ENCODE measurements around the gene TOR4A. TPM values are rescaled to one million over a fixed set of nuclear protein-coding genes. Genes with fewer than 3 reads are reported as not detected.

The TOR4A gene
- total and polyA plus RNA-seq, 9 of the 15 experiments (the other 6 are each of a cell fraction or from before 2014, with no cell fraction given), result 3.9 to 49.2 (median 8.8) TPM

DNA sequence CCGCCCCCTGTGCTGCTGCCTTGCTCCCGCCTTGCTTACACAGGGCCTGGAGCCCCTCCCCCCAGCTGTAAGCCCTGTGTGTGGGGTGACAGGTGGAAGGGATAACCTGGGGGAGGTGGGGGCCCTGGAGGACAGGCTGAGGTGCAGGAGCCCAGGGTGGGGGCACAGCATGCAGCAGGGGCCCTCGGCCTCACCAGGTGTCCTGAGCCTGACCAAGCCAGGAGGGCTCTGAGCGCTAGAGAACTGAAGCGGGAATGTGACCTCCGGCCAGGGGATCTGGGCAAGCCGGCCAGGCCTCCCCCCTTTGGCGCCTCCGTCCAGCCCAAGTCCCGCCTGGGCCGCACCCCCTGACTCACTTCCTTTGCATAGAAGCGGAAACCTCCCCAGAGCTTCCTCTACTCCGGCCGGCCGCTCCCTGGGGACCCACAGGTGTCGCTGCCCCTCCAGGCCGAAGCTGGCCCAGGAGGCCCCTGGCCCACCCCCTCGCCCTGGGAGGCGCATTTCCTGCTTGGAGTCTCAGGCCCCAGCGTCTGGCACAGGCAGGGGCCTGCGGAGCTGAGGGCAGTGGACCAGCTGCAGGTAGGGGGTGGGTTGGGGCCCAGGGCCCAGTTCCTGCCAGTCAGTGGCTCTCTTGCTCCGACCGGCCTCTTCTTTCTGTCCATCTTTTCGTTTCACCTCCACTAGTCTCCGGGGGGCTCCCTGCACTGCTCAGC lies at the start of gene TOR4A (continued):
- TF ChIP-seq, protein P1, sequence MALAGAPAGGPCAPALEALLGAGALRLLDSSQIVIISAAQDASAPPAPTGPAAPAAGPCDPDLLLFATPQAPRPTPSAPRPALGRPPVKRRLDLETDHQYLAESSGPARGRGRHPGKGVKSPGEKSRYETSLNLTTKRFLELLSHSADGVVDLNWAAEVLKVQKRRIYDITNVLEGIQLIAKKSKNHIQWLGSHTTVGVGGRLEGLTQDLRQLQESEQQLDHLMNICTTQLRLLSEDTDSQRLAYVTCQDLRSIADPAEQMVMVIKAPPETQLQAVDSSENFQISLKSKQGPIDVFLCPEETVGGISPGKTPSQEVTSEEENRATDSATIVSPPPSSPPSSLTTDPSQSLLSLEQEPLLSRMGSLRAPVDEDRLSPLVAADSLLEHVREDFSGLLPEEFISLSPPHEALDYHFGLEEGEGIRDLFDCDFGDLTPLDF (CRISPR knock-in tag; IDR thresholded peaks at IDR 0.05), result peak; percentile 34; the same call in 1 of the 2 replicates
- TF ChIP-seq MLX (CRISPR knock-in tag; conservative IDR thresholded peaks at IDR 0.05) (no peak), ELF1 (tag; IDR thresholded peaks at IDR 0.05) (peak; percentile 75), TFAP4 (CRISPR knock-in tag; IDR thresholded peaks at IDR 0.05; ENCODE audit: borderline replicate concordance) (peak; percentile 90), MEF2A (IDR thresholded peaks at IDR 0.05; ENCODE audit: control insufficient read depth, low read depth, low read length) (0 out of 2 replicates have a peak, but pooled peaks have one; percentile 0), SREBF1 (IDR thresholded peaks at IDR 0.05; ENCODE audit: borderline replicate concordance, low read depth, low read length) (0 out of 2 replicates have a peak, but pooled peaks have one; percentile 15), NR2C1 (IDR thresholded peaks at IDR 0.05) (0 out of 2 replicates have a peak, but pooled peaks have one; percentile 33), NR2C1 (tag; IDR thresholded peaks at IDR 0.05) (no peak), EP300 (IDR thresholded peaks at IDR 0.05; ENCODE audit: low read length) (peak; percentile 47; the same call in 1 of the 2 replicates), HDAC3 (IDR thresholded peaks at IDR 0.05; ENCODE audit: borderline replicate concordance, partially characterized antibody) (peak; percentile 55), ERF (CRISPR knock-in tag; IDR thresholded peaks at IDR 0.05) (no peak; the same call in 1 of the 2 replicates)
- TF ChIP-seq, protein P2, sequence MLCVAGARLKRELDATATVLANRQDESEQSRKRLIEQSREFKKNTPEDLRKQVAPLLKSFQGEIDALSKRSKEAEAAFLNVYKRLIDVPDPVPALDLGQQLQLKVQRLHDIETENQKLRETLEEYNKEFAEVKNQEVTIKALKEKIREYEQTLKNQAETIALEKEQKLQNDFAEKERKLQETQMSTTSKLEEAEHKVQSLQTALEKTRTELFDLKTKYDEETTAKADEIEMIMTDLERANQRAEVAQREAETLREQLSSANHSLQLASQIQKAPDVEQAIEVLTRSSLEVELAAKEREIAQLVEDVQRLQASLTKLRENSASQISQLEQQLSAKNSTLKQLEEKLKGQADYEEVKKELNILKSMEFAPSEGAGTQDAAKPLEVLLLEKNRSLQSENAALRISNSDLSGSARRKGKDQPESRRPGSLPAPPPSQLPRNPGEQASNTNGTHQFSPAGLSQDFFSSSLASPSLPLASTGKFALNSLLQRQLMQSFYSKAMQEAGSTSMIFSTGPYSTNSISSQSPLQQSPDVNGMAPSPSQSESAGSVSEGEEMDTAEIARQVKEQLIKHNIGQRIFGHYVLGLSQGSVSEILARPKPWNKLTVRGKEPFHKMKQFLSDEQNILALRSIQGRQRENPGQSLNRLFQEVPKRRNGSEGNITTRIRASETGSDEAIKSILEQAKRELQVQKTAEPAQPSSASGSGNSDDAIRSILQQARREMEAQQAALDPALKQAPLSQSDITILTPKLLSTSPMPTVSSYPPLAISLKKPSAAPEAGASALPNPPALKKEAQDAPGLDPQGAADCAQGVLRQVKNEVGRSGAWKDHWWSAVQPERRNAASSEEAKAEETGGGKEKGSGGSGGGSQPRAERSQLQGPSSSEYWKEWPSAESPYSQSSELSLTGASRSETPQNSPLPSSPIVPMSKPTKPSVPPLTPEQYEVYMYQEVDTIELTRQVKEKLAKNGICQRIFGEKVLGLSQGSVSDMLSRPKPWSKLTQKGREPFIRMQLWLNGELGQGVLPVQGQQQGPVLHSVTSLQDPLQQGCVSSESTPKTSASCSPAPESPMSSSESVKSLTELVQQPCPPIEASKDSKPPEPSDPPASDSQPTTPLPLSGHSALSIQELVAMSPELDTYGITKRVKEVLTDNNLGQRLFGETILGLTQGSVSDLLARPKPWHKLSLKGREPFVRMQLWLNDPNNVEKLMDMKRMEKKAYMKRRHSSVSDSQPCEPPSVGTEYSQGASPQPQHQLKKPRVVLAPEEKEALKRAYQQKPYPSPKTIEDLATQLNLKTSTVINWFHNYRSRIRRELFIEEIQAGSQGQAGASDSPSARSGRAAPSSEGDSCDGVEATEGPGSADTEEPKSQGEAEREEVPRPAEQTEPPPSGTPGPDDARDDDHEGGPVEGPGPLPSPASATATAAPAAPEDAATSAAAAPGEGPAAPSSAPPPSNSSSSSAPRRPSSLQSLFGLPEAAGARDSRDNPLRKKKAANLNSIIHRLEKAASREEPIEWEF (CRISPR knock-in tag; IDR thresholded peaks at IDR 0.05), result no peak
